Liver (tissue), 9 donors: ENCODE results near the gene FUT9. TPM values are rescaled to one million over a fixed set of nuclear protein-coding genes. Genes with fewer than 3 reads are reported as not detected.

Experiments
- DNase-seq: peaks from one replicate; pipeline ENCODE4 v3.0.0-alpha.2; 2017; ENCODE audit warnings: low spot score
- H3K27ac ChIP-seq, 2 donors: one replicate each; pipeline ENCODE4 v1.7.0; 2013; ENCODE audit warnings: inconsistent platforms in 2 of 2, low read length in 2 of 2, control low read depth in 1 of 2, low read depth in 1 of 2, mild to moderate bottlenecking in 1 of 2
- H3K27me3 ChIP-seq, 4 donors: one replicate each; pipeline versions ENCODE4 v1.6.1 to v1.7.0; 2013; ENCODE audit warnings: low read length in 3 of 4, inconsistent platforms in 1 of 4, mild to moderate bottlenecking in 1 of 4, moderate library complexity in 1 of 4; ENCODE audit not compliant: control insufficient read depth in 4 of 4, insufficient read depth in 4 of 4
- H3K36me3 ChIP-seq, 4 donors: one replicate each; pipeline versions ENCODE4 v1.6.1 to v1.7.0; 2013; ENCODE audit warnings: low read length in 3 of 4, mild to moderate bottlenecking in 3 of 4, low read depth in 1 of 4, moderate library complexity in 1 of 4; ENCODE audit not compliant: control insufficient read depth in 4 of 4, insufficient read depth in 3 of 4
- H3K4me1 ChIP-seq, 4 donors: one replicate each; pipeline versions ENCODE4 v1.6.1 to v1.7.0; 2013; ENCODE audit warnings: low read length in 3 of 4, mild to moderate bottlenecking in 3 of 4, moderate library complexity in 1 of 4; ENCODE audit not compliant: control insufficient read depth in 4 of 4, insufficient read depth in 4 of 4
- H3K4me3 ChIP-seq, 3 donors: one replicate each; pipeline versions ENCODE4 v1.6.1 to v1.7.0; 2013; ENCODE audit warnings: low read length in 3 of 3, control low read depth in 1 of 3, low read depth in 1 of 3, mild to moderate bottlenecking in 1 of 3
- H3K9ac ChIP-seq, 2 donors: one replicate each; pipeline ENCODE4 v1.7.0; 2013; ENCODE audit warnings: low read length in 2 of 2, mild to moderate bottlenecking in 2 of 2, moderate library complexity in 2 of 2, control low read depth in 1 of 2, low read depth in 1 of 2
- H3K9me3 ChIP-seq, 4 donors: one replicate each; pipeline versions ENCODE4 v1.6.1 to v1.7.0; 2013; ENCODE audit warnings: low read length in 3 of 4; ENCODE audit not compliant: control insufficient read depth in 4 of 4
- EGR1 ChIP-seq, 2 donors: IDR thresholded peaks; 2 replicates each; pipeline ENCODE4 v1.6.1; 2016 to 2018; ENCODE audit warnings: antibody characterized with exemption in 2 of 2, low read depth in 2 of 2
- FOXA1 ChIP-seq: IDR thresholded peaks from 2 replicates; pipeline ENCODE4 v1.6.1; 2016; ENCODE audit warnings: antibody characterized with exemption
- FOXA2 ChIP-seq: IDR thresholded peaks from 2 replicates; pipeline ENCODE4 v1.6.1; 2016; ENCODE audit warnings: antibody characterized with exemption
- GABPA ChIP-seq, 2 donors: IDR thresholded peaks in 1 of 2; conservative IDR thresholded peaks in 1 of 2; 2 replicates each; pipeline ENCODE4 v1.6.1; 2016; ENCODE audit warnings: antibody characterized with exemption in 2 of 2, mild to moderate bottlenecking in 1 of 2, moderate library complexity in 1 of 2
- HNF4A ChIP-seq, 2 donors: conservative IDR thresholded peaks; 2 replicates each; pipeline ENCODE4 v1.6.1; 2016; ENCODE audit warnings: antibody characterized with exemption in 2 of 2, mild to moderate bottlenecking in 2 of 2
- HNF4G ChIP-seq: IDR thresholded peaks from 2 replicates; pipeline ENCODE4 v1.6.1; 2016; ENCODE audit warnings: antibody characterized with exemption
- JUND ChIP-seq, 2 donors: IDR thresholded peaks; 2 replicates each; pipeline ENCODE4 v1.6.1; 2016; ENCODE audit warnings: antibody characterized with exemption in 2 of 2
- NR2F2 ChIP-seq: IDR thresholded peaks from 2 replicates; pipeline ENCODE4 v1.6.1; 2016; ENCODE audit warnings: antibody characterized with exemption
- RAD21 ChIP-seq, 2 donors: IDR thresholded peaks; 2 replicates each; pipeline ENCODE4 v1.6.1; 2016; ENCODE audit warnings: antibody characterized with exemption in 2 of 2, mild to moderate bottlenecking in 2 of 2
- RXRA ChIP-seq, 2 donors: IDR thresholded peaks; 2 replicates each; pipeline ENCODE4 v1.6.1; 2017 to 2018; ENCODE audit warnings: antibody characterized with exemption in 2 of 2, mild to moderate bottlenecking in 1 of 2
- SP1 ChIP-seq: IDR thresholded peaks from 2 replicates; pipeline ENCODE4 v1.6.1; 2018; ENCODE audit warnings: antibody characterized with exemption, mild to moderate bottlenecking
- TAF1 ChIP-seq: conservative IDR thresholded peaks from 2 replicates; pipeline ENCODE4 v1.6.1; 2016; ENCODE audit warnings: antibody characterized with exemption, mild to moderate bottlenecking
- YY1 ChIP-seq: IDR thresholded peaks from 2 replicates; pipeline ENCODE4 v1.6.1; 2016; ENCODE audit warnings: antibody characterized with exemption, mild to moderate bottlenecking
- WGBS: extraction: QIAGEN DNeasy Blood & Tissue Kit; methylation state at CpG from one replicate; pipeline ENCODE4 v1.1.7; 2013; 5-methylcytosine and 5-hydroxymethylcytosine counted together
- polyA plus RNA-seq, 2 donors: library from polyadenylated mRNA; stranded (reverse) in 1 of 2; unstranded in 1 of 2; fragments of 200-250 nt in 1 of 2; fragments of >200 nt in 1 of 2; fragmentation: Nextera tagmentation in 1 of 2; extraction: Ambion mirVana in 1 of 2; gene quantifications; one replicate each; pipeline versions ENCODE4 v1.2.1 to v1.2.3, GENCODE V29; 2013 to 2015
- total RNA-seq, 2 donors: library from RNA; depleted of rRNA; stranded (reverse); fragments of >200 nt; gene quantifications; one replicate each; pipeline ENCODE4 v1.2.3, GENCODE V29; 2014
- TF ChIP-seq, protein P1 (sequence below): IDR thresholded peaks from 2 replicates; pipeline ENCODE4 v1.6.1; 2016; ENCODE audit warnings: antibody characterized with exemption
- TF ChIP-seq, protein P2 (sequence below): IDR thresholded peaks from 2 replicates; pipeline ENCODE4 v1.6.1; 2016; ENCODE audit warnings: antibody characterized with exemption, mild to moderate bottlenecking
- TF ChIP-seq, protein P3 (sequence below): IDR thresholded peaks from 2 replicates; pipeline ENCODE4 v1.6.1; 2016; ENCODE audit warnings: antibody characterized with exemption
- donor health status: healthy.
- donor health status: healthy.
- donor health status: healthy.
- donor health status: healthy.
- donor health status: healthy.

The FUT9 gene
- total and polyA plus RNA-seq, 4 donors, result not detected

DNA sequence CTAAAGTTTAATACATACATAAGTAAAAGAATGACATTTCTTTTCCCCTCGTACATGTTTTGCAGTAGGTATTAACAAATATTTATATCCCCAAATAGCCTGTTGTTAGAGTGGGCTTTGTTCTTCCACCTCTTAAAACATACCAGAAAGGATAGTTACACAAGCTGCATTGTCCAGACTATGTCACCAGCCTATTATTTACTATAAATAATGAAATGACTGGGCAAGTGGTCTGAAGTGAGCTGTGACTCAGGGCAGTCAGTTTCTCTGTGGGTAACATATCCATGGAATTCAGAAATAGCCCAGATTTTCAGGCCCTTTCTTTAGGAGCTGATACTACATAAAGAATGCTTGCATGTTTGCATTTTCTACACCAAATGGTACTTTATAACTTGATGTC is 60.1 kb downstream of the FUT9 start:
- DNase-seq, result no peak
- no peak overlapping the region for H3K4me3 ChIP-seq
- no peaks in the 10 kb centered on the region for H3K27me3 ChIP-seq
- H3K4me1 ChIP-seq, result no peaks in the 10 kb centered on the region
- no peaks in the 10 kb centered on the region for H3K36me3 ChIP-seq
- 64% methylated on average over 1 of the region's 1 CpG for whole genome bisulfite sequencing
- no peaks in the 10 kb centered on the region for H3K9me3 ChIP-seq
- H3K27ac ChIP-seq, result no peak overlapping the region
- TF ChIP-seq NR2F2 (no peak), JUND (IDR thresholded peaks at IDR 0.05) (no peak), EGR1 (IDR thresholded peaks at IDR 0.05; ENCODE audit: low read depth in 2 of 2) (no peak), GABPA (IDR thresholded peaks at IDR 0.05 in 1 of 2, conservative IDR thresholded peaks at IDR 0.05 in 1 of 2) (no peak), HNF4A (conservative IDR thresholded peaks at IDR 0.05) (no peak), FOXA2 (no peak)
- H3K9ac ChIP-seq, result no peak overlapping the region

DNA sequence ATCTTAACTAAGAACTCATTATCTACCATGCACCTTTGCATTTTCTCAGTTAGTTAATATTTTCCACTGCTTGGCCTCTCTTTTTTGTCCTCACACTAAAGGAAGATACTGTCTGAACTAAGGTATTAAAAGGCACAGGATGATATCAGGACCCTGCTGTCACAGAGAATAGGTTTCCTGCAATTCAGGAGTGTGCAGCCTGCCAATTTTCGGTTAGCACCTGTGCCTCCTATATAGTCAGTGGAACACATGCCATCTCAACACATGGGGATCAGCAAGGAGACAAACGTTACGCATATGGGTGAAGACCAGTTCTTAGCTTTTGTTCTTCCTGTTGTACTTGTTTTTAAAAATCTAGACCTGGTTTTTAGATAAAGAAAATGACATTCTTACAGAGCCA is 71.0 kb downstream of the FUT9 start:
- Histone ChIP-seq H3K27me3 (no peaks in the 10 kb centered on the region), H3K27ac (no peak overlapping the region), H3K9me3 (no peaks in the 10 kb centered on the region), H3K4me3 (no peak overlapping the region), H3K36me3 (no peaks in the 10 kb centered on the region), H3K9ac (no peak overlapping the region), H3K4me1 (no peaks in the 10 kb centered on the region)
- no peak for DNase-seq
- 79% methylated on average over 3 of the region's 3 CpGs for WGBS
- TF ChIP-seq YY1, result no peak
- no peak for TF ChIP-seq SP1
- TF ChIP-seq NR2F2, result no peak
- TF ChIP-seq FOXA1, result no peak
- no peak for TF ChIP-seq FOXA2
- TF ChIP-seq RXRA (IDR thresholded peaks at IDR 0.05), result no peak
- TF ChIP-seq HNF4A (conservative IDR thresholded peaks at IDR 0.05), result no peak
- TF ChIP-seq, protein P1, sequence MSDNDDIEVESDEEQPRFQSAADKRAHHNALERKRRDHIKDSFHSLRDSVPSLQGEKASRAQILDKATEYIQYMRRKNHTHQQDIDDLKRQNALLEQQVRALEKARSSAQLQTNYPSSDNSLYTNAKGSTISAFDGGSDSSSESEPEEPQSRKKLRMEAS, result no peak
- no peak for TF ChIP-seq HNF4G
- no peak for TF ChIP-seq GABPA (IDR thresholded peaks at IDR 0.05 in 1 of 2, conservative IDR thresholded peaks at IDR 0.05 in 1 of 2)
- TF ChIP-seq, protein P2, sequence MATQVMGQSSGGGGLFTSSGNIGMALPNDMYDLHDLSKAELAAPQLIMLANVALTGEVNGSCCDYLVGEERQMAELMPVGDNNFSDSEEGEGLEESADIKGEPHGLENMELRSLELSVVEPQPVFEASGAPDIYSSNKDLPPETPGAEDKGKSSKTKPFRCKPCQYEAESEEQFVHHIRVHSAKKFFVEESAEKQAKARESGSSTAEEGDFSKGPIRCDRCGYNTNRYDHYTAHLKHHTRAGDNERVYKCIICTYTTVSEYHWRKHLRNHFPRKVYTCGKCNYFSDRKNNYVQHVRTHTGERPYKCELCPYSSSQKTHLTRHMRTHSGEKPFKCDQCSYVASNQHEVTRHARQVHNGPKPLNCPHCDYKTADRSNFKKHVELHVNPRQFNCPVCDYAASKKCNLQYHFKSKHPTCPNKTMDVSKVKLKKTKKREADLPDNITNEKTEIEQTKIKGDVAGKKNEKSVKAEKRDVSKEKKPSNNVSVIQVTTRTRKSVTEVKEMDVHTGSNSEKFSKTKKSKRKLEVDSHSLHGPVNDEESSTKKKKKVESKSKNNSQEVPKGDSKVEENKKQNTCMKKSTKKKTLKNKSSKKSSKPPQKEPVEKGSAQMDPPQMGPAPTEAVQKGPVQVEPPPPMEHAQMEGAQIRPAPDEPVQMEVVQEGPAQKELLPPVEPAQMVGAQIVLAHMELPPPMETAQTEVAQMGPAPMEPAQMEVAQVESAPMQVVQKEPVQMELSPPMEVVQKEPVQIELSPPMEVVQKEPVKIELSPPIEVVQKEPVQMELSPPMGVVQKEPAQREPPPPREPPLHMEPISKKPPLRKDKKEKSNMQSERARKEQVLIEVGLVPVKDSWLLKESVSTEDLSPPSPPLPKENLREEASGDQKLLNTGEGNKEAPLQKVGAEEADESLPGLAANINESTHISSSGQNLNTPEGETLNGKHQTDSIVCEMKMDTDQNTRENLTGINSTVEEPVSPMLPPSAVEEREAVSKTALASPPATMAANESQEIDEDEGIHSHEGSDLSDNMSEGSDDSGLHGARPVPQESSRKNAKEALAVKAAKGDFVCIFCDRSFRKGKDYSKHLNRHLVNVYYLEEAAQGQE, result no peak
- no peak for TF ChIP-seq TAF1

DNA sequence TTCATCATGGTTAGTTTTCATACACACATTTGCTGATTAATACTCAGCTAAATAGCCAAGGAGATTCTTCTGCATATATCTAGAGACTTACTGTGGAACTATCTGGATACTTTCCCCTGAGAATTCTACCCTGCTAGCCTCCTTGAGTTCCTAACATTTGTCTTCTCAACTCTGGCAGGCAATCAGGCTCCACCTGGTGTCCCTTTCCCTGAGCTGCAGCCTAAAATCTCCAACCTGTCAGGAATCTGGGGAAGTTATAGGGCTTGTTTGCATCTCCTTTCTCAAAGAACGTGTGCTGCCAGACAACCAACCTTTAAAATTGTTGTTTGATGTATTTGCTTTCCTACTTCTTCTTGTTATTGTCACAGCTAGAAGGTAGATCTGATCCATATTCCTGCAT is 73.4 kb downstream of the FUT9 start:
- Histone ChIP-seq H3K27ac (no peak overlapping the region), H3K27me3 (no peaks in the 10 kb centered on the region), H3K36me3 (no peaks in the 10 kb centered on the region), H3K4me3 (no peak overlapping the region), H3K4me1 (no peaks in the 10 kb centered on the region), H3K9me3 (no peaks in the 10 kb centered on the region), H3K9ac (no peak overlapping the region)
- 20% methylated on average over 1 of the region's 1 CpG for WGBS
- no peak for DNase-seq
- TF ChIP-seq, protein P3, sequence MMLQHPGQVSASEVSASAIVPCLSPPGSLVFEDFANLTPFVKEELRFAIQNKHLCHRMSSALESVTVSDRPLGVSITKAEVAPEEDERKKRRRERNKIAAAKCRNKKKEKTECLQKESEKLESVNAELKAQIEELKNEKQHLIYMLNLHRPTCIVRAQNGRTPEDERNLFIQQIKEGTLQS, result no peak
- no peak for TF ChIP-seq JUND (IDR thresholded peaks at IDR 0.05)
- no peak for TF ChIP-seq HNF4A (conservative IDR thresholded peaks at IDR 0.05)
- peak in 1 of 2 donors; percentile 14 for TF ChIP-seq RAD21 (IDR thresholded peaks at IDR 0.05)
- no peak for TF ChIP-seq FOXA1
